Activated CD4-positive, CD25-positive, alpha-beta regulatory T cell treated with anti-CD3 and anti-CD28 coated beads, Interleukin-2, amount 50 U/mL, for 72 hours (primary cell): ENCODE results near the gene BMERB1.
"Not testable (repeated sequence)": the region's sequence is repeated elsewhere in the genome, so short reads cannot be mapped to it uniquely, and the experiment has no call there.

Source experiments
- DNase-seq: peaks from one replicate; pipeline ENCODE4 v3.0.0; 2021

The BMERB1 gene

DNA sequence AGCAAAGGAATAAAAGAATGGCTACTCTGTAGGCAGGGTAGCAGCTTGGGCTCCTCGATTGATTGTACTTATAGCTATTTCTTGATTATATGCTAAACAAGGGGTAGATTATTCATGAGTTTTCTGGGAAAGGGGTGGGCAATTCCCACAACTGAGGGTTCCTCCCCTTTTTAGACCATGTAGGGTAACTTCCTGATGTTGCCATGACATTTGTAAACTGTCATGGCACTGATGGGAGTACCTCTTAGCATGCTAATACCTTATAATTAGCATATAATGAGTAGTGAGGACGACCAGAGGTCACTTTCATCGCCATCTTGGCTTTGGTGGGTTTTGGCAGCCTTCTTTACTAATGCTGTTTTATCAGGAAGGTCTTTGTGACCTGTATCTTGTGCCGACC, 136.3 kb downstream of the BMERB1 start:
- DNase-seq, result not testable (repeated sequence)

DNA sequence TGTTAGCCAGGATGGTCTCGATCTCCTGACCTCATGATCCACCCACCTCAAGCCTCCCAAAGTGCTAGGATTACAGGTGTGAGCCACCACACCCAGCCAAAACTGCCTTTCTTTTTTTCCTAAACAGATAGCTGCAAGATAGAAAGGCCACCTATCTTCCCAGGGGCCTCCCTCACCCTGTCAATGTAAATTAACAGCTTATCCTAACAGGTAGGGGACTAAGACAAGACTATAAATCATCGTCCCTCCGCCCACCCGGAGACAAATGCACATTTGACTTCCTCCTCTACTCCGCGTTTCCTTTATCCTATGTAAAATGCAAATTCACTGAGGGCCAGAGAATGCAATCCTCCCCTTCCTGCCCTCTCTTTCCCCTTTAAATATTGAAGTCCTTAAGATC, 137.2 kb downstream of the BMERB1 start:
- no peak for DNase-seq

DNA sequence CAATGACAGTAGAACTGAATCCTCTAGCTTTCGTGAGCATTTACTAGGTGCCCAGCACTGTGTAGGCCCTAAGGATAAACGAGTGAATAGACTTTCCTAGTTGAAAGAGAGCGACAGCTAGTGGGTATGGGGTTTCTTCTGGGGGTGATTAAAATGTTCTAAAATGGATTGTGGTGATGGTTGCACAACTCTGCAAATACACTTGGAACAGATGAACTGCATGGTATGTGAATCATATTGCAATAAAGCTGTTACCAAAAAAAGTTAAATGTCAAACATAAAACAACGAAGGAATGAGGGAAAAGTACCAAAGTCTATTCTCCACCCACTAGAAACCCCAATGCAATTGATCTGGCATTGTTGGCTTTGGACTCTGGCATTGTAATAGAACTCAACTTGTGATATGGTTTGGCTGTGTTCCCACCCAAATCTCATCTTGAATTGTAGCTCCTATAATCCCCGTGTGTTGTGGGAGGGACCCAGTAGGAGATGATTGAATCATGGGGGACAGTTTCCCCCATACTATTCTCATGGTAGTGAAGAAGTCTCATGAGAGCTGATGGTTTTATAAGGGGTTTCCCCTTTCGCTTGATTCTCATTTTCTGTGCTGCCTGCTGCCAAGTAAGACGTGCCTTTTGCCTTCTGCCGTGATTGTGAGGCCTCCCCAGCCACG, 138.1 kb downstream of the BMERB1 start:
- DNase-seq, result no peak

DNA sequence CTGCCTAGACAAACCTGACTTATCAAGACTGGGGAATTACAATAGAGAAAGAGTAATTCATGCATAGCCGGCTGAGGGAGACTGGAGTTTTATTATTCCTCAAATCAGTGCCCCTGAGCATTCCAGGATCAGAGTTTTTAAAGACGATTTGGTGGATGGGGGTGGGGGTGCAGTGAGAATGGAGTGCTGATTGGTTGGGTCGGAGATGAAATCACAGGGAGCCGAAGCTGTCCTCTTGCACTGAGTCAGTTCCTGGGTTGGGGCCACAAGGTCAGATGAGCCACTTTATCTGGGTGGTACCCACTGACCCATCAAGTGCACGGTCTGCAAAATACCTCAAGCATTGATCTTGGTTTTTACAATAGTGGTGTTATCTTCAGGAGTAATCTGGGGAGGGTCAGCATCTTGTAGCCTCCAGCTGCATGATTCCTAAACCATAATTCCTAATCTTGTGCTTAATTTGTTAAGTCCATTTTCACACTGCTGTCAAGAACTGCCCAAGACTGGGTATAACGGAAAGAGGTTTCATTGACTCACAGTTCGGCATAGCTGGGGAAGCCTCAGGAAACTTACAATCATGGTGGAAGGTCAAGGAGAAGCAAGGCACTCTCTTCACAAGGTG, 139.0 kb downstream of the BMERB1 start:
- DNase-seq, result no peak

DNA sequence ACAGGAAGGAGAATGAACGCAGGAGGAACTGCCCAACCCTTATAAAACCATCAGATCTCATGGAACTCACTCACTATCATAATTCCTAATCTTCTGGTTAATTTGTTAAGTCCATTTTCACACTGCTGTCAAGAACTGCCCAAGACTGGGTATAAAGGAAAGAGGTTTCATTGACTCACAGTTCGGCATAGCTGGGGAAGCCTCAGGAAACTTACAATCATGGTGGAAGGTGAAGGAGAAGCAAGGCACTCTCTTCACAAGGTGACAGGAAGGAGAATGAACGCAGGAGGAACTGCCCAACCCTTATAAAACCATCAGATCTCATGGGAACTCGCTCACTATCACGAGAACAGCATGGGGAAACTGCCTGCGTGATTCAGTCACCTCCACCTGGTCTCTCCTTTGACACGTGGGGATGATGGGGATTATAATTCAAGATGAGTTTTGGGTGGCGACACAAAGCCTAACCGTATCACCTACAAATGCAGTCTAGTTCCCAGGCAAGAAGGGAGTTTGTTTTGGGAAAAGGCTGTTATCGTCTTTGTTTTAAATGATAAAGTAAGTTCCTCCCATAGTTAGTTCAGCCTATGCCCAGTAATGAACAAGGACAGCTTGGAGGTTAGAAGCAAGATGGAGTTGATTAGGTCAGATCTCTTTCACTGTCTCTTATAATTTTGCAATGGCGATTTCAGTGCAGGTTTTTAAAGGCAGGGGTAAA, 139.7 kb downstream of the BMERB1 start:
- DNase-seq, result not testable (repeated sequence)

DNA sequence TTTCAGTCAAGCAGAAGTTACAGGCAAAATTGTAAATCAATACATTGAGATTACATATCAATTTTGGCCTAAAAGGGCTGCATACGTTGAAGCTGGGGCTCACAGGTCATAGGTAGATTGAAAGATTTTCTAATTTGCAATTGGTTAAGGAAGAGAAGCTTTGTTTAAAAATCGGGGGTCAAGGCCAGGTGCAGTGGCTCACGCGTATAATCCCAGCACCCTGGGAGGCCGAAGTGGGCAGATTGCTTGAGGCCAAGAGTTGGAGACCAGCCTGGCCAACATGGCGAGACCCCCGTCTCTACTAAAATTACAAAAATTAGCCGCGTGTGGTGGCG, 140.2 kb downstream of the BMERB1 start:
- no peak for DNase-seq

DNA sequence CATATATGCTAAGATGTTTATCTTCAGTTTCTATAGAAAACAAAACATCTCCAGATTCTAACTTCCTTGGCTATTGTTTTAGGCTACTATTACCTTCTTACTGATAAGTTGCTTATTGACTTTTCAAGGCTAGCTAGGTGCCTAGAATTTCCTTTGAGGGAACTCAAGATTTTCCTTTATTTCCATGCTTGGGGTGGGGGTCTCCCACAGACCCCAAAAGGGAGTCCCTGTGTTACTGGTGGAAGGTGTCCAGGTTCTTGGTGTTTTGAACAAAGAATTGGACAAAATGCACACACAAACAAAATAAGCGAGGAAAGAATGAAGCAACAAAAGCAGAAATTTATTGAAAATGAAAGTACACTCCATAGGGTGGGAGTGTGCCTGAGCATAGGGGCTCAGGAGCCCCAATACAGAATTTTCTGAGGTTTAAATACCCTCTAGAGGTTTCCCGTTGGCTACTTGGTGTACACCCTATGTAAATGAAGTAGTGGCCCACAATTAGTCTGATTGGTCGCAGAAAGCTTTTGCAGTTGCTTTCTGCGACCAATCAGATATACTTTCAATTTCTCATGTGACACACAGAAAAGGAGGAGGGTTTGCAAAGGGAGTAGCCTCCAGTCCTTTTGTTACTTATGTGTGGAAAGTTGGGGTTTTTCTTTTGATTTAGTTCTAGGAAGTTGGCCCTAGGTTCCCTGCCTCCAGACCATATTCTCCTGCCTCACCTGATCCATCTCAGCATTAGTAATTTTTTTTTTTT, 141.1 kb downstream of the BMERB1 start:
- no peak for DNase-seq

DNA sequence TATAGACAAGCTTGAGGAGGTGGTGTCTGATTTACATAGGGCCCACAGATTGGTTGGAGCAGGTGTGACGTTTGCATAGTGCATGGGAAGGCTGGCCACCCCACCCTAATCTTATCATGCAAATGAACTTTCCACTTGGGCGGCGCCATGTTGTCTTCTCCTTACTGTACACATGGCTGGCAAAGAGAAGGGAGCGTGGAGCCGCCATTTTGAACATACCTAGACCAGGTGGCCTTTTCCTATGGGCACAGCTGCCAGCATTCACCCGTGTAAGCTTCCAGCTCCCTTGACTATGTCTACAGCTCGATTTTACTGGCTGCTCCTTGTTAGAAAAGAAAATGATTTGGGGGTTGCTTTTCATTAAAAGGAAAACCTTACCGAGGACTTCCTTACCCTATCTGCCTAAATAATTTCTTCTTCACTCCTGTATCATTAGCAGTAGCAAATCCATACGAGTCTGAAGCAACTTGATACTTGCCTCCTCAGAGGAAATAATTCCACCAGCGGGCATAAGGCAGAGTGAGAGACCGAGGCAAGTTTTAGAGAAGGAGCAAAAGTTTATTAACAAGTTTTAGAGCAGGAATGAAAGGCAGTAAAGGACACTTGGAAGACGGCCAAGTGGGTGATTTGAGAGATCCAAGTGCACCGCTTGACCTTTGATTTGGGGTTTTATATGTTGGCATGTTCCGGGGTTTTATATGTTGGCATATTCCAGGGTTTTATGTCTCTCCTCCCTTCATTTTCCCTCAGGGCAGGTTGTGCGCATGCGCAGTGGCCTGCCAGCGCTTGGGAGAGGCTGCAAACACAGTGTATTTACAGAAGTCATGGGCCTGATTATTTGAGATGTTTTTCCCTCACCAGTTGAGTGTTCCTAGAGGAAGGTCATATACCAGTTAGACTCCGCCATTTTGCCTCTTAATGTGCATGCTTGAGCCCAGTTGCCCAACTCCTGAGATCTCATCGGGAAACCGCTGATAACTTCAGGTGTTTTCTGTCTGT, 142.9 kb downstream of the BMERB1 start:
- no peak for DNase-seq

DNA sequence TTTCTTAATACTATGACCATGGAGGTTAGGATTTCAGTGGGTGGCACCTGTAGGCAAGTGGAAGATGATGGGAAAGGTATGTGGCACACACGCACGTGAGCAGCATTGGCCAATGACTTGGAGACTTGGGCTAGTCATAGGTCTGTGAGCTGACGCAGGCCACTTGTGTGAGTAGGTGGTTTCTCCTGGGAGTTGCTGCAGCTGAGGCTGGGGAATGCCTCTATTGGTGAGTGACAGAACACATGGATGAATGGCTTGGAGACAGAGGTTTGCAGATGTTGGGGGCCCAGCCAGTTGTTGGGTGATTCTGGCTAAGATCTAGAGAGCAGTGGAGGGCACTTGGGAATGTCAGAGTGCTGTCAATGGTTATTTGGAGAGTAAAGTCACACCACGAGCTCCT, 144.4 kb downstream of the BMERB1 start:
- no peak for DNase-seq

DNA sequence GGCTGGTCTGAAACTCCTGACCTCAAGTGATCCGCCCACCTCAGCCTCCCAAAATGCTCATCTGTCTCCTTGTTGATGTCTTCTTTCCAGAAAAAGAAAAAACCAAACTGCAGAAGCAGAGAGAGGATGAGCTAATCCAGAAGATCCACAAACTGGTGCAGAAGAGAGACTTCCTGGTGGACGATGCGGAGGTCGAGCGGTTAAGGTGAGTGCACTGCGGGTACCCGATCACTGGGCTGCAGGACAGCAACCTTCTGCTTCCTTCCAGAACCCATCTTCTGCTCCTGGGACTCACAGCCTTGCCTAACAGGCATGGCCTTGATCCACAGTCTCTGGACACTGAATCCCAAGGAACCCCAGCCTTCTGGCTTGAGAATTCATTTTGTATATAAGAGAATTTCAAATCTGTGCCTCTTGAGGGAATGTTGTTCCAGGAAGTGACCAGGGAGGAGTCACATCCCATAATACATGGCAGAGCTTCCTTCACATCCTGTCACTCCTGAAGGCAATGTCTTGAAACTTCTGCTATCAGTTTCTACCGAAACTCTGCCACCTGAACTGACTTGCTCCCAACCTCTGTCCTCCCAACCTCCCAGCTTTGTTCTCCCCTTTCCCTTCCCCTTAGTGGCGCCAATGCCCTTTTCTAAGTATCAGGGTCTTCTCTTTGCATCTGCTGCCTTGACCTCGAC, 146.9 kb downstream of the BMERB1 start:
- no peak for DNase-seq

DNA sequence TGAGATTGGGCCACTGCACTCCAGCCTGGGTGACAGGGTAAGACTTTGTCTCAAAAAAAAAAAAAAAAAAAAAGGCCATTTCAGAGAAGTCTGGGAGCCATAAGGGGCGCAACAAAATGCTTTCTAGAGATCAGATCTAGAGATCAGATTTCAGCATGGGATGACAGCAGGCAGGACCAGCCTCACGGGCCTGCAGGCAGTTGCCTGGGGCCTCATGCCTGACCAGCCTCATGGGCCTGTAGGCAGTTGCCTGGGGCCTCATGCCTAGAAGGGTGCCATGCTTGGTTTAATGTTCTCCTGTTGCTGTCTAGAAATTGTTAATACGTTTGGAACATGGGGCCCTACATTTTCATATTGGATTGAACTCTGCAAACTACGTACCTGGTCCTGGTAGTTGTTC, 149.1 kb downstream of the BMERB1 start:
- DNase-seq, result no peak

DNA sequence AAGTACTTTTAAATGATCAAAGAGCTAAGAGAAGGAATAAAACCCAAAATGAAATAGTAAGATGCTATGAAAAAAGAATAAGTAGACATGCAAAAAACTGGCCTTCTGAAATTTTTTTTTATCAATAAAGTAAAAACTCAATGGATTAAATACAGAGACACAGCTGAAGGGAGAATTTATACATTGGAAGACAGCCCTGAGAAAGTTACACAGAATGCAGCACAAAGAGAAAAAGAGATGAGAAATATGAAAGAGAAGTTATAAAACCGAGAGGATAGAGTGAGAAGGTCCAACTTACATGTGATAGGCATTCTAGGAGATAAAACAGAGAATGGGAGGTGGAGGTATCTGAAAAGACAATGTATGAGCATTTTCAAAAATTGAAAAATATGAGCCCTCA, 151.6 kb downstream of the BMERB1 start:
- DNase-seq, result no peak

DNA sequence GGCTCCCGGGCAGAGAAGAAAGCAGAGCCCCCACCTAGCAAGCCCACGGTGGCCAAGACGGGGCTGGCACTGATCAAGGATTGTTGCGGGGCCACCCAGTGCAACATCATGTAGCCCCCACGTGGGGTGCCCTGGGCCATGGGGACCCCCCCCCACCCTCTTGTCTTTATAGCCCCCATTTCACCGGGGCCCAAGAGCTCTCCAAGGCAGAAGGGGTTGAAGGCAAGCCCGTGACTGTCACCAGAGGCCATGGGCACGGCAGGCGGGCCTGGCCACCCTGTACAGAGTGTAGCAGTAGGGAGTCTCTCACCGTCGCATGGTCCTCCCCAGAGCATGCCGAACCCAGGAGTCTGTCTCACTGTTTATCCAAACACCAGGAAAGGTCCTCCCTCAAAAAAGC, 152.3 kb downstream of the BMERB1 start:
- no peak for DNase-seq

DNA sequence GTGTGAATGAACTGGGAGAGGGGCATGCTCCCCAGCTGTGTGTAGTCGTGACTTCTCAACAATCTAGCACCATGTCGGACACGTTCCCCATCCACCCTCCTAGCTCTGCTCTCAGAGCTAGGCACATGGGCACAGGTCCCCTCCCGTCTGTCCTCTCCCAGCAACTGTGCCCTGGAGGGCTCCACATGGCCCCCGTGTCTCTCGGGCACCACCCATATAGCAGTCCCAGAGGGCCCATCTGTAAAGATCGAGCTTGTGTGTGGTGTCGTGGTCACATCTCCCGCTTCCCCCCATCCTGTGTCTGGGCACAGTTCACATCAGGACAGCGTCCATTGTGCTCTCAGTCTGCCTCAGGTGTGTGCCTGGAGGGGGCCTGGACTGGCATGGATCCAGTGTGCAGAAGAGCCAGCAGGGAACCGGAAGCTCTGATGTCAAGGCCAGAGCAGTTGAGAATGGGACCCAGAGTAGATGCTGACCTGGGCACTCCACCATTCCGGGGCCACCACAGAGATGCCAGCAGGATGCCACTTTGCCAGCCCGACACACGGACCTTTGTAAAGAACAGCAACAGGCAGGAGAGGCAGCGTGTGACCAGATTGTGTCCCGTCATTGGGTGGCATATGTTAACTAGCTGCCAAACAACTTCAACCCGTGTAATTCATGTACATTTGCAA, 152.9 kb downstream of the BMERB1 start:
- DNase-seq, result no peak

DNA sequence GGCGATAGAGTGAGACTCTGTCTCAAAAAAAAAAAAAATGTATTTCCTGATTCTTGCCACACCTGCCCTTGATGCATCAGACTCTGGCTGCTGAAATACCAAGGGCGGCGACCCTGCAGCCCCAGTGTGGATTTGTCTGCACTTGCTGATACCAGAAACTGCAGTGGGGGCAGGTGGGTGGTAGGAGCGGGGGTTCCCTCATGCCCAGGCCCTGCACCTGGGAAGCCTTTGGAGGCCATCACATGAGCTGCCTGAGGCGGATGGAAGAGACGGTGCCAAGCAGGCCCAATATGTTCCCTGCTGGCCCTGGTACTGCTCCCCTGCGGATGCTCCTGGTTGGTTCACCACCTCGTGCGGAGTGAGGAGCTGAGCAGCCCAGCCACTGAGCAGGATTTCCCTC, 157.9 kb downstream of the BMERB1 start:
- no peak for DNase-seq

DNA sequence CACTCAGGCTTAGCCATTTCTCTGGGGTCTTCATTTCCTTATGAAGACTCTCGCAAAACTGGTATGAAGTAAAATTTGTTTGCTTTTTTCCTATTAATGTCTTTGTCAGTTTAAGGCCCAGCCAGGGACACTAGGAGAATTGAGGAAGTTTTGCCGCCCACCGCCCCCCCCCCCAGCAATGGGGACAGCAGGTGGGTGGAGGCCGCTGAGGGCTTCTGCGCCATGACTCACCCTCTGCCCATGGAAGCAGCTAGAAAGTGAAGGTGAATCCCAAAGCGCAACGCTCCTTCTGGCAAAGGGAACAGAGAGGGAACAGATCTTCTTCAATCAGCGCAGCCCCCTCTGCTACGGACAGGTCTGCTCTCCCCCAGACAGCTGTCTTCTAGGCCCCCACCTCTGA, 158.8 kb downstream of the BMERB1 start:
- DNase-seq, result no peak

DNA sequence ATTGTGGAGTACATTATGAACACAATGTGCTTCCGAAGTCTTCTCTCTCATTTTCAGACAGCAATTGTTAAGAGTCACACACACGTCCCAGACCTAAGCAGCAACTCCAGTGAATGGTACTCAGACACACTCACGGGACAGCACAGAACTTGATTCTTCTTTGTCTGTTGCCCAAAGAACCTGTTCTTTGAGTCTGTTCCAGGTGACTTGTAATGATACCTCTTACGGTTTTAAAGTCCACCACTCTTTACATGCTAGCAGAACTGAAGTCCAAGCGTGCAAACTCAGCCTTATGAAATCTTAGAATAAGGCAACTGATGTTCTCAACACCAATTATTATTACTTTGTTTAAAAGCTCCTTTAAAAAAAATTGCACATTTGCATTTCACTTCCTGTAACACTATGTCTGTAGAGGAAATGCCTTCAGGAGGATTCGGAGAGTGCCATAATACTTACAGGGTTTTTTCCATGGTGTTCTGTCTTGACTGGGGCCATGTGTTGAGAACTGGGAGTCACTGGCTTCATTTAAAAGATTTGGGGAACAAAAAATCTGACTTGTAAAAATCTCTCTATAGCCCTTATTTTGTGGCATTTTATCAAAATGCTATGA, 160.4 kb downstream of the BMERB1 start:
- no peak for DNase-seq

DNA sequence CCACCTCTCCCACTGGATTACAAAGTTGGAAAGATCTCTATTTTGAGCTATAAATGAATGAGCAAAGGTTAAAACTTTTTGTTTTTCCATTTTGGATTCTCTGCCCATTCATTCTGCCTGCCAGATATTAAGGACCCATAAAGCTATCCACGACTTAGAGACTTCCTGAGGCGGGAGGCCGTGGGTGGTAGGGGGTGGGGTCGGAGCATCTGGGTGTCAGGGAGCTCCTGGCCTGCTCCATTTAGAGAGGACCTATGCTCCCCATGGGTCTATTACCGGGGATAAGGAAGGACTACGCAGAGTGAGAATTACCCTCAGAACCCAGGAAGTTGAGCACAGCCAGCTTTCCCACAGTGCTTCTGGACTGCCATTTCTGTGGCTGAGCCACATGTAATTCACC, 162.7 kb downstream of the BMERB1 start:
- no peak for DNase-seq

DNA sequence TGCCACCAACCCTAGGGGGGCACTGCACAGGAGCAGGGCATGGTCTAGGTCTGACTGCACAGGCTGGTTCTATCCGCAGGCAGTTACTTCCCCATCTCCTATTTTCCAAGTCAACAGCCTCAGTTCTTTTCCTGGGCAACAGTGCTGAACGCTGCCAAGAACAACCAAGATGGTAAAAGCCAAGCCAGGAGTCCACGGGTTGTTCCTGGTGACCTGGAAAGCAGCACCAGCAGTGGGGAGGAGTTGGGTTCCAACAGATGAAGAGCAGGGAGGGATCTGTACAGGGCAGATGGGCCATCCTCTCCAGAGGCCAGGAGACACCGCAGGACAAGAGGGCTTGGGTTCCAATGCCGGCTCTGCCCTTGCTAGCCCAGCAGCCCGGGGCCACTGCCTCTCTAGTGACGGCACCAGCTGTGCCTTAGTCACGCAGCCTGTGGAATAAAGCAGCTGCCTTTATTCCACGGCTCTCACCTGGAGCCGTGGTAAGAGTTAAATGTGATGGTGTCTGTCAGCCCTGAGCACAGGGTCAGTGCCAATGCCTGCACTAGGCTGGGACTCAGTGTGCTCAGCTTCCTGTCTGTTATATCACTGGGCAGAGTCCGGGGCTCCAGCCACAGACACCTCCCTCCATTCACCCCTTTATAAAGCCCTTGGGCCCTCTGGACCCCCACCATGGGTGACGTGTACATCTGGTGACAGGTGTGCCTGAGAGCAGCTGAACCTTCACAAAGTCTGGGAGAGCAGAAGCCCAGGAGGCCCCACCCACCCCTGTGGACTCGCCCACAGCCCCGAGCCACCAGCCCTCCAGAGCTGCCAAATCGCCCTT, 163.6 kb downstream of the BMERB1 start:
- DNase-seq, result no peak

DNA sequence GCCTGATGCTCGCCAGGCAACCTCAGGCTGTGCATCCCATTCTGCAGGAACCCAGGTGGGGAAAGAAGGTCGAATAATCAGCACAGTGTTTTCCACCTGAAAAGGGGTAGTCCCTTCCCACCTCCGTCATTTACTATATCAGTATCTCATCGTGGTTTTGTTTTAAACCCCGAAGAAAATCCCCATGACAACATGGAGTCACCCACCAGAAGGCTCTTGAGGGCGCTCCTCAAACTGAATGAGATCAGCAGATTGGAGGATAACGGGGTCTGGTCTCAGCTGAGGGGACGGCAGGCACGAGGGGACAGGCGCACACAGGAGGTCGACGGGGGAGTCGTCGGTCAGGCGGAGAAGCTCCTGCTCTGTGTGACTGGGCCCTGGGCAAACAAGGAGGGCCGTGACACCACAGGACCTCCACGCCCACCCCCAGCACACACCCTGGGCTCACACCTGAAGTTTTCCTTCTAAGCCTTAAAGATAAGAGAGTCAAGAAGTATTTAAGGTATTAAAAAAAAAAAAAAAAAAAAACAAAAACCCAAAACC, 164.3 kb downstream of the BMERB1 start:
- no peak for DNase-seq
